ENCODE results near the gene PARD3.
A peak's percentile ranks its signal among the peaks of the same experiment; 100 is the strongest.

DNA sequence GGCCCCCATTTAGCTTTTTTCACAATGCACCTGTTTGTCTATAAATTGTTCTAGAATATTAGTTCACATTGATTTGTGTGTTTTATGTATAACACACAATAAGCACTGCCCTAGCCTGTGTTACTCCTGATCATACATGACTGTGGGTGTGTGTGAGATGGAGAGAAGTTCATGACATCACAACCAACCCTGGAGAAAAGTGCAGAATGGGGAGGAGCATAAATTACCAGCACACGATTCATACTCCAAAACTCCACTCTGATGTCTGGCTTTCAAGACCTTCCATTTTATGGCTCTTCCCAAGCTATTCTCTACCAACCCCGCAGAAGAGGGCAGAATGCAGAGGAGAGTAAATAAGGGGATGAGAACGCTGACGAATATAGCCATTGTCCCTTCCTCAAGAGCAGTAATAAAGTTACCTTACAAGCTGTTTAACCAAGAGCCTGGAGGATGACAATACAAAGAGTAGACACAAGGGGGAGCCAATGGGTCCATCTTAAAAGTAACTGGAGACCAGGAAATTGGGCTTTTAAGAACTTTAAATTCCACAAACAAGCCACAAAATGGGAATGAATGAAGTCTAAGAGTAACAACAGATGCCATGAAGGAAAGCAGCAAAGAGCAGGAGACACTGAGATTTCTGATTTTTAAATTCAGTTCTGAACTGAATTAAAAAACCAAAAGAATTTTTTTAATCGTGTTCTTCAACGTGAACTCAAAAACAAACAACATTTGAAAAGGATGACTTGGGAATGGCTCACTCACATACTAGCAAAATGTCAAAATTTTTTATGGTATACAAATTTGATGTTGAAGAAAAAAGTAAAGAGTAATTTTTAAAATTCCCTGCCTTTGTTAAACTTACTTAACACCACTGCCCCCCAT, 159.6 kb downstream of the PARD3 start:
- TF ChIP-seq CTCF (IDR thresholded peaks at IDR 0.05) (peak; percentile 79), EZH2phosphoT487 (IDR thresholded peaks at IDR 0.05) (no peak), EZH2 (IDR thresholded peaks at IDR 0.05) (no peak)

Measured in neural progenitor cell (in vitro differentiated cells).